Lung microvascular endothelial cell (primary cell): ENCODE measurements around the gene DST. TPM values are rescaled to one million over a fixed set of nuclear protein-coding genes. Genes with fewer than 3 reads are reported as not detected.
A peak's percentile ranks its signal among the peaks of the same experiment; 100 is the strongest.
"Not testable (repeated sequence)": the region's sequence is repeated elsewhere in the genome, so short reads cannot be mapped to it uniquely, and the experiment has no call there.

Experiments used
- DNase-seq, 2 donors: peaks; one replicate each; pipeline versions ENCODE4 v3.0.0 to v3.0.0-alpha.2; 2010; ENCODE audit warnings: low read depth in 2 of 2
- total RNA-seq: library from RNA; depleted of rRNA; stranded (reverse); fragments of >200 nt; gene quantifications from 2 replicates; pipeline ENCODE4 v1.2.1, GENCODE V29; 2014

The DST gene
- total RNA-seq, 1 donor from 2014 or later, result 176 TPM

DNA sequence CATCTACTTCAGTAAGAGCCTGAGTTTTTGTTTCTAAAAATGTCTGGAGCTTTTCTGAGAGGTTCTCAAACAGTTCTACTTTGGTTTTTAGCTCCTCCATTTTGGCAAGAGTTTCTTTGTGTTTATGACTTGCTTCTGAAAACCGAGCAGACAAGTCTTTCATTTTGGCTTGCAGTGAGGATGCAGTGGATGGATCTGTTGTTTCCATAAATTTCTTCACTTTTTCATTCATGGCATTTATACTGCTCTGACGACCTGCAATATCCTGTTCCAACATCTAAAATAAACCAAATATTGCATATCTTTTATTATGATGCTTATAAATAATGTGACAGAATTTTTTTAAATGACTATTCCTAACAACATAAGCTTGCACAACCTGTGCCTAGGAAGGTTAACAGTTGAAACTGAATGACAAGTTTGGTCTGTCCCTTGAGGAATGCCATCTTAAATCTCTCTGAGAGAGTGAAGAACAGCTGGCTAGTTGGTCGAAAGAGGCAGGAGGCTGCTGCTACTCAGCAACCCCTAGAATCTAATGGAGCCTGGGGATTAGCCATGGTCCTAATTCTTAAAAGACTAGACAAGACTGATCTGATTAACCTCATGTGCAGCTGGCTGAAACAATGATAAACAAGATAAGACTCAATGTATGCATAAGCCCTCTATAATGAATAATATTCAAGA is 69.8 kb downstream of the DST start:
- DNase-seq, result no peak

DNA sequence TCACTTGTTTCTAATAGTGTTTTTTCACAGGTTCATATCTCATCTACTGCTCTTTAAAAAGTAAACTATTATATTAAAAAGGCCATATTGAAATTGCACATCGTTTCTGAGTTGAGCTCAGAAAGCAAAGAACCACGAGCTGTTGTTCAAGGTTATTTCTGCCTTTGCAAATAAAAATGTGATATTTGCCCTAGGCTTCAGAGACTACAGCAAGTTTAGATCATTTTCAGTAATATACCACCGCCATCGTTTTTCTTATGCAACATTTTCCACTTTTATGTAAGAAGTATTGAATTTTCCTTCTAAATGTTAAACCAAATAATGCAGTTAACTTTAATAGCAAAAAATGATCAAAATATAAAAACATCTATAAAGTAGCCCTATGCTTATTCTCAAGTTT is 71.1 kb downstream of the DST start:
- no peak for DNase-seq

DNA sequence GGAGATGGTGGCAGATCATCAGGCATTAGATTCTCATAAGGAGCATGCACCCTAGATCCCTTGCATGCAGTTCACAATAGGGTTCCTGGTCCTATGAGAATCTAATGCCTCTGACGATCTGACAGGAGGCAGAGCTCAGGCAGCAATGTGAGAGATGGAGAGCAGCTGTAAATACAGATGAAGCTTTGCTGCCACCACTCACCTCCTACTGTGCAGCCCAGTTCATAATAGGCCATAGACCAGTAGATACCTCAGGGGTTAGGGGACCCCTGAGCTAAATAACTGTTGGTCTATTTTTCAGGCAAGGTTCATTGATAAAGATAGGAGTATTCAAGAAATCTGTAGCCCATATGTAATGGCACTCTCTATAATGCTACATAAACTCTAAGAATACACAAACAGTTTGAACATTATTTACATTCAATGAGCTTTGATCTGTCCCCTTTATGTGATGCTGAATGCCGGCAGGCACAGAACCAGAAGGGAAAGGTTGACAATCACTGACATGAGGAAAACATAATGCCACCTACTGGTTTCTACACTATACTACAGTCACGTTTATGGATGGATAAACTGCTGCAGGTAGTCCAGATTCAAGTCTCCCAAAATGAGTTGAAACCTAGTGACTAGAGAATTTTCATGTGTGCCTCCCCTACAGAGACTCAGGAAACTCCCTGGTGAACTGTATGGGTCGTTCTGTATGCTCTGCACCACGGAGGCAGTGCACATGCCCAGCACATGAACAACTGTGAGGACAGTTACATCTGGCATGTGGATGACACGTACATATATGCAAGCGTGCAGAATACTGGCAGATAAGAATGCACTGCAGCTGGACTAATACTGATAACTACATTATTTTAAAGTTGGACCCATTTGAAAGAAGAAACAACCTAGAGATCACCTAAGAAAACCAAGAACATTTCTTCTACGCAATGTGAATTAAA is 72.0 kb downstream of the DST start:
- DNase-seq, result peak; percentile 50 to 69

DNA sequence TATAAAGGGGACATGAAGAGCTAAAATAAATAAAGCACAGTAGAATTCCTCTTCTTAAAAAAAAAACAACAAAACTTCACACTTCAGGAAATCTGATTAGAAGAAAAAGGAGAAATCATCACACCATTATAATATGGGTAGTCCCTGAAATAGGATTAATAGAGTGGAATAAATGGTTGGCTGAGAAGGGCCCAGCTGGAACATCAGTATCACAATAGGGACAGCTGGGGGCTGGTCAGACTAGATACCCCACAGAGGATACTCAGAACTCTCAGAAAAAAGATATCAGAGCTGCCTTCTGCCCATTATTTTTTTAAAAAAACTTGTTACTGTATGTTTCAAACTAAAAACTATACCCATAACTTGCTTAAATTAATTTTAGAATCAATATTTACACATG is 75.2 kb downstream of the DST start:
- DNase-seq, result no peak

DNA sequence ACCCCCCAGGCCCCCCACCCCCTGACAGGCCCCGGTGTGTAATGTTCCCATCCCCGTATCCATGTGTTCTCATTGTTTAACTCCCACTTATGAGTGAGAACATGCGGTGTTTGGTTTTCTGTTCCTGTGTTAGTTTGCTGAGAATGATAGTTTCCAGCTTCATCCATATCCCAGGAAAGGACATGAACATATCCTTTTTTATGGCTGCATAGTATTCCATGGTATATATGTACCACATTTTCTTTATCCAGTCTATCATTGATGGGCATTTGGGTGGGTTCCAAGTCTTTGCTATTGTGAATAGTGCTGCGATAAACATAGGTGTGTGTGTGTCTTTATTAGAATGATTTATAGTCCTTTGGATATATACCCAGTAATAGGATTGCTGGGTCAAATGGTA is 80.0 kb downstream of the DST start:
- not testable (repeated sequence) for DNase-seq

DNA sequence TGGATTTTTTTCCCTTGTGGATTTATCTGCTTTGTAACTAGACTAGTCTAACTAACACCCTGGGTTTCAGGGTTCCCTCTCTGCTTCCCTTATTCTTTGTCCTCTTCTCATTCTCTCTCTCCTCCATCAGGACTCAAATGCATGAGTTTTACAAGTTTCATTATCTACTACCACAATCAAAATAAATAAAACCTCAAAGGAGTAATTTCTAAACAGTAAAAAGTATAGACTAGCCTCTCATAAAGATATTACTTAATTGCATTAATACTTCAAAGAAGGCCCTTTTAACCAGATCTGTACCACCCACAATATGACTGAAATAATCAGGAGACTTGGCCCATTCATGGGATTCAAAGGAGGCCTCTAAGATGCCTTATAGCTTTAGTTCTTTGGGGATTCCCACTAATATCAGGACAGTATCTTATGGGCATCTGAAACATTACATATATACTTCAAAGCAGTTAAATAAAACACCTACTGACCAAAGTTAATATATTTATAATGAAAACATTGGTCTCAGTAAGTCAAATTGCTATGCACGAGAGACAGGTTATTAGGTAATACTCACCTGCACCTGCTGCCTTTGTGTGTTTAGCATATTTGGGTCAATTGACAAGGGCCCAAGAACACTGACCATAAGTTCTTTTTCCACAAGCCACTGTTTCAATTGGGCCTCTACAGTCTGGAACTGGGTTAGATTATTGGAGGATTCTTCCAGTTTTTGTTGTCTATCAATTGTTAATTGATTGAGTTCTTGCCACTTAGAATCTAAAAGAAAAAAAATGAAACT is 85.7 kb downstream of the DST start:
- no peak for DNase-seq

DNA sequence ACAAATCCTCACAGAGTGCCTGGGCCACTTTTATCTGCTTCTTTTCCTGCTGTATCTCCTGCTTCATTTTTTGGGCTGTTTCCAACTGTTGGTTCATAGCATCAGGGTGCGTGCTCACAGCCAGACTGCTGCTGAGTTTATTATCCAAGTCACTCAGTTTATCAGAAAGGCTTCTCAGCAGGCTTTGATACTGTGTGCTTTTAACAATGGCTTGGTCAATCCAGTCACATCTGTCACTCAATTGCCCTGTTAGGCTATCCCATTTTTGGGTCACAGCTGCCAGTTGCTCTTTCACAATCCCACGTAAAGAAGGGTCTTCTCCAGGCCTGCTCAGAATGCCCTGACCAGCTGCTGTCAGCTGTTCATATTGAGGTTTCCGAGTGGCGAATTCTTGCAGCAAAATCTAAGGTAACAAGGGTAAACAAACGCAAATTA is 87.2 kb downstream of the DST start:
- DNase-seq, result peak in 1 of 2 donors; percentile 23

DNA sequence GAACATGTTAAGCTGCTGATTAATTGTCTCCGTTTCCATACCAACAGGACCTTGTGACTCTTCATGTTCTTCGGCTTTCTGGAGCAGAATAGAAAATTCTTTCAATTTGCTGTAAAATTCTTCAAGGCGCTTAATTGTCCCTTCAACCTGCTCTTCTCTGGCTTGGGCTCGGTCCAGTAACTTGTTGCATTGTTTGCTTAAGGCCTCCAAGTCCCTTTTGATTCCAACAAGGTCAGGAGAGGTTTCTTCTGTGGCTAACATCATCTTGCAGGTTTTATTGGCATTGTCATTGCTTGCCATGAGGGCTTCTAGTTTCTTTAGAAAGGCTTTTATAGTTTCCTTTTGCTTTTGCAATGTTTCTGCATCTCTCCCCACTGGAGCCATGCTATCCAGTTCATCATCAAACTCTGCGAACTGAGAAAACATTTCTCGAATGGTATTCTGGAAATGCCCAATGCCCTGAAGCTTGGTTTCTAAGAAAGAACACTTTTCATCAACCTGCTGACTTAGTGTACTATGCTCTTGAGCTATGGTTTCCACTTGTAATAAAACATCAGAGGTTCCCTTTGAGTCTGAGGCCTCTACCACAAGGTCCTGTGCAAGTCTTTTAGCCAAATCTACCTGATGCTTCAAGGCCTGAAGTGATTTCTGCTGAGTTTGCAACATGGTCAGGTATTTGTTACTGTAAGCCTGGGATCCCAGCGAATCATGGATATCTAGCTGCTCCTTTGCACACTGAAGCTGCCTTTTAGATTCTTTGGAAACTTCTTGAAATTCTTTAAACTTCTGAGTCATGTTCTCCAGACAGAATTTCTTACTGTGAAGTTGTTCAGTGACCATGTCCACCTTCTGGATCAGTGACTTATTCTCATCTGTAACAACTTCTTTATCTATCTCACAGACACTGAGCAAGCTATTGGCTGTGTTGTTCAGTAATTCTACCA is 90.2 kb downstream of the DST start:
- no peak for DNase-seq

DNA sequence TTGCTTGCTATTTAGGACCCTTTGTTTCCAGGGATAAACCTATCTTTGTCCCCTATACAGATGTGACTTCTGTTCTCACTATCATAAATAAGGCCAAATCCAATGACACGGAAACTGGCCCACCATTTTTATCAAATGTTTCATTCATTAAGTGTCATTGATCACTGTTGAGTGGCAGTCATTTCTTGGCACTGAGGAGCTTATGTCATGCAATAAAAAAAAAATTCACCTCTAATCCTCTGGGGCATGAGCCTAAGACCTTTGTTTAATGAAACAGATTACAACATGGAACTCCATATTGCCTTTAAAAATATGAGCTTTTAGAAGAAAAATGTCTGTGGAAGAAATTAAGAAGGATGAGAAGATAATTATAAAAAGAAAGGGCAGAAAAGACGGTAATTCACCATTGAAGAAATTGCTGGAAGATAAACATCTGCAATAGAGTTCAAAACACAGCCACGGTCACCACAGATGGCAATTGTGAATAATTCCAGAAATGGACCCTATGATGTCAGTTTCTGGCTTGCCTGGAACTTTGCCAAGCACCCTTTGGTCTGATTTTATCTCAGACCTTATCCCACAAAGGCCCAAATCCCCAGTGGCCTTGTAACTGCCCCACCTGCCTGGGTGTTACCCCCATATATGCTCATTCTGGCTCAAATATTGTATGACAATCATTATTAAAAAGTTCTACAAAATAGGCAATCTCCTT is 91.1 kb downstream of the DST start:
- DNase-seq, result peak in 1 of 2 donors; percentile 13

DNA sequence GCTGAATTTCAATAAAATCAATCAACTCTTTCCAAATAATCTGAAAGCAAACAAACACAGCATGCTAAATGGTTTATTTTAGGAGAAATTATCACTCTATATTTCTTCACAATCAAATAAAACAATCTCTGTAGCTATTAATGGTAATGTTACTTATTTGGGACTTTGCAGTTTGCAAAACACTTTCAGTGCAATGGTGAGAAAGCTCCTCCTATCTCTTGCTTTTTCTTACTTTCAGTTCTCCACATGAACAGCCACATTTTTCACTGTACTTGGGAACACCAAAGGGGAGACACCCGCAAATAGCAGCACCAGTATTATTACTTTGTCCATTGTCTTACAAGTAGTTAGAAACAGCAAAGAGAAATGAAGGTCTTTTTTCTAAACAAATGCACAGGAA is 92.4 kb downstream of the DST start:
- peak in 1 of 2 donors; percentile 31 for DNase-seq

DNA sequence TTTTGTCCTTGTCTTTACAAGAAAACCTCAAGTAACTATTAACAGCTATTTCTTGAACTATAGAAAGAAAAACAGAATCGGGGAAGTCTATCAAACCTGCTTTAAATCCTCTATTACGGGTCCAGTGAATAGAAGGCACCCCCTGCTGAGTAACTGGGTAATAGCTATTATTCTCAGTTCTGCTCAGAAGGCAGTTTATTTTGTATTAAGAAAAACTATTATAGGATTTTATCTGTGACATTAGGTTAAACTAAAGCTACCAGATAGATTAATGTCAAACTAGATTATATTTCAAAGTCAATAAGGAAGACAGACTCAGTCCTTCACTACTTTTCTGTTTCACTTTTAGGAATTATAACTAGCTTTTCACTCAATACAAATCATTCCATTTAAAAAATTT is 93.7 kb downstream of the DST start:
- DNase-seq, result peak; percentile 36 to 71

DNA sequence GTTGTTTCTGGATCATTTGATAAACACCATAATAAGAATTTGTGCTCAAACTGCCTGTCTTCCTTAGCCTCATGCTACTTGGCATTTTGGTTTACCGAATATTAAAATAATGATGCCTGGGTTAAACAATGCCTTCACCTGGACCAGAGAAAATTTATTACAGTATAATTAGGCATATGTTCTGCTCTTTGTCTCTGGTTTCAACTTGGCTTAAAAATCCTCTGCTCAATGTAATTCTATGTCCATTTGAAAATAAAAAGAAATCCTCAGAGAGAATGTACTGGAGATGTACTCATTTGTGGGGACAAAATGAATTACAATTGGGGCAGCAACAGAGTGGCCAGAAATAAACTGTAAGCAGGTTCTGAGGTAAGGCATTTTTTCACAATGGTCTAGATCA is 95.0 kb downstream of the DST start:
- no peak for DNase-seq

DNA sequence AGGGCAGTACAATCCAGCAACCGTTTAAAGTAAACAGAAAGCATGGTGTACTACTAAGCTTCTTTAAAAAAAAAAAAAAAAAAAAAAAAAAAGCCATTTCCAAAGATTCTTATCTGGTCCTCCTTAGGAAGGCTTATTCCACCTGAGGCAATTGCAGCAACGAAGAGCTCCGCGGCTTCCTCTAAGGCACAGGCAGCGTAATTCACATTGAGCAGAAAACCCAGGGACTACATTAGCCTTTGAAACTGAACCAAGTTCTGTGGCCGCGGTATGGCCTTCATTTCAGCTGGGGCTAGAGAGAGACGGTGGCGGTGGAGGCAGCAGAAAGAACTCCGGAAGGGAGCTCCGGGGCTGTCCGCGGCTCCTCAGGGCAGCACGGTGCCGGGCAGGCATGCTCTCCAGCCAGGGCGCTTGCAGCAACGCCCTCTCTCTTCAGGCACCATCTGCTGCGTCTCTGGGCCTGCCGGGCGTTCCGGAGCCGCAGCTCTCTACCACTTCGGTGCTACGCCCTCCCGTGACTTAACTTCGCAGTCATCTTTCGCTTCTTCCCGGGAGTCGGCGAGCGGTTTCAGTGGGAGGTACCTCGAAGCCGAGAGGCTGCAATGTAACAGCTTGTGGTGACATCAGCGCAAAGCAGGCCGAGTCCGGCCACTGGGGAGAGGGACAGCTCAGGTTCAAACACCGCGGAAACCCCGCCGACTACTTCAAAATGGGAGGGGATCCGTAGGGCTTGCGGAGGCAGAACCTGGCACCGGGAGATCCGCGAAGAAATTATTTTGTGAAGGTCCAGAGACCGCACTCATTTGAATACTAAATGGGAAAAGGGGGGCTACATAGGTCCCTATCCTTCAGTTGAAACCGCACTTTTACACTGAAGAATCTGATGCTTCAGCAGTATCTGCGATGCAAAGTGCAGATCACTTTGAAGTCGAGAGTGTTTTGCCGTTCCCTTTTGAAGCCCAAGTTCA is 100.0 kb downstream of the DST start:
- peak; percentile 92 to 96 for DNase-seq

DNA sequence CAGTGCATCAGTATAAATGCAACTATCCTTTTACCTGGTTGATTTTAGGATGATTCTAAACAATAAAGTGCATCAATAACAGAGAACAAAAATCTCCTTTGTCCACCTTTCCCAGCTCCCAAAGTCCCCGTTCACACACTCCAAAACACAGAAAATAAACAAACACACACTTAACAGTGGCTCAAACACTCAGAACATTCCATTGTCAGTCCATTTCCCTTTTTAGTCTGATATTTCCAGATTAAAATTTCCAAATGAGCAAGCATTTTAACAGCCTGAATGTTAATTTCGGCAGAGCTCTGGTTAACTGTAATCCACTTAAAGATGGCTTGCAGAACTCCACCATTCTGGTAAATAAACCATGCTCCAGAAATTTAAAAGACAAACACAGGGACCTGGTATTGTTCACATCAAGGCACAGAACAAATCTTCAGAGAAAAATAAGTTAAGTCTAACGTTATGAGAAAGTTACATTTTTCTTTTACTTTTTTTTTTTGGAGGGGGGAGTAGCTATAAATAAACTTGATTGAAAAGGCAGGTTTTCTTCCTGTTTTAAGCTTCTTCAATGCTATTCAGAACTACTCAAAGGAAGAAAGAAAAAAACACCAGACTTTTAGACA is 100.8 kb downstream of the DST start:
- DNase-seq, result peak in 1 of 2 donors; percentile 67

DNA sequence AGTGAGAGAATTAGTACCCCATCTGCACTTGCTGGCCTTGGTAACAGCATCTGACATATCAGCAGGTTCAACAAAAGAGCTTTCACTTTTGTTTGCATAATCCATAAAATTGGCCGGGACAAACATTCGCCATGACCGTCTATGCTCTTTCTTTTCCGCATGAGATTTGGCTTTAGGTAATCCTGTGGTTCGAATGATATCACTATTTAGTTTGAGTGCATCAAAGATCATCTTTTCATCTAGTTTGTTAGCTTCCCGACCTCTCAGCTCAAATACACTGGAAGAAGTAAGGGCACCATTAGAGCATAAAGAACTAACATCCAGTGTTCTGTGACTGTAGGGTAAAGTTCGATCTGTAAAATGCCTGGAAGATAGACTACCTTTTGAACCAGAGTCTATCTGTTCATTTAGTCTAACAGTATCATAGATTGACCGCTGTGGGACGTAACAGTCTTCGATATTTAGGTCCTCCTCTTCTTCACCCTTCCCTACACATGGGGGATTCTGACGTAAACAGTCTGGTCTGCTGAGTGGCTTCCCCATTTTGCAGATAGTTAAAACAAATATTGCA is 101.6 kb downstream of the DST start:
- DNase-seq, result peak; percentile 52 to 76

DNA sequence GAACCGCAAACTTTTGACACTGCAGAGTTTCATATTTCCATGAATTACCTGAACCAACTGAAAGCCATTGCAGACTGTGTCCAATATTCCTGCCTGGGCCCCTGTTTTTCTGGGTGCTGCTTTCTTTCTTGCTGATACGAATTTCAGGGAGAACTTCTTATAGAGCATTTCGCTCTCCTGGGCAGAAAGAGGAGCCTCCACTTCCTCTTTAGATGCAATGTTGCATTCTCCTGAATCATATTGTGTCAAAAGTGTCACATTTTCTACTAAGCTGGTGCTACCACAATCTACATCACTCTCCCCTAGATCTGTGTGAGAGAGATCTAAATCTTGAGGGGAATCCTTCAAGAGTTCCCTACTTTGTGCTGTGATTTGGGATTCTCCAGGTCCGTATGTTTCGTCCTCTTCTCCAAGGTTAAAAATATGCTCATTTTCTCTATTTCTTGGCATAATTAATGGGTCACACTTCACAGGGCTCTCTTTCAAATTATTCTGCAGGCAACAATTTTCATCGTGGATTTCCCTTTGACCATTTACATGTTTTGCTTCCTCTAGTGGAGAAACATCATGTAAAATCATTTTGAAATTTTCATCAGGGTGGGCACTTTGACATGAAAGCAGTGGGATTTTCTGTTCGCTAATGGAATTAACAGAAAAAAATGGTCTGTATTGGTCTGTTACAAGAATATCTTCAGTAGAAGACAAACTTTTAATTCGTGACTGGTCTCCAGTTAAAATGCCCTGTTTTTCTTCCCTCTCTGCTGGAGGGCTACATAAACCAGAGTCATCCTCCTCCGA is 102.3 kb downstream of the DST start:
- DNase-seq, result peak in 1 of 2 donors; percentile 27

DNA sequence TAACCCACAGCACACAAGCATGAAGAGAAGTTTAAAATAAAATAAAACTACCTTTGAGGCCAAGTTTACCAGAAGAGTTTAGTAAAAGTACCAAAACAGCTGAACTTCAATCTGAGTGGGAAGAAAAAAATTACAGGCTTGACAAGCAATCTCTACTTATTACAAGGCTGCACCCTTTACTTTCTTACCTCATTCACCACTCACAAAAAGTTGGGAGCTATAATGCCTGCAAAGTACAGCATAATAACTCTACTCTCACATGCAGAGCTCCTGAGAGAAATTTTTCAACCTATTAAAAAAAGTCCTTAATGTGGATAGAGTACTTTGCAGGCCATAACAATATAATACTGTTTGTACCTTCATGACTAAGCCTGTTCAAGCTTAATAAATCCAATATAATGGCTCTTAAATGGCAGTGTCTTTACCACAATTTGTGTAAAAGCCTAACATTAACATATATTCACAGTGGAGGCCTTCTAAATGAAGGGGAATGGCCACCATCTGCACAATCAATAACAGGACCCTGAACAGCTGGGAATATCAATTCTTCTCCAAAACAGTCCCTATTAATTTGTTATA is 103.1 kb downstream of the DST start:
- DNase-seq, result peak in 1 of 2 donors; percentile 19
